Transverse colon (tissue), 4 donors: ENCODE data around the gene DTX3L. TPM values are rescaled to one million over a fixed set of nuclear protein-coding genes. Genes with fewer than 3 reads are reported as not detected.
A peak's percentile ranks its signal among the peaks of the same experiment; 100 is the strongest.

ENCODE experiments used
- DNase-seq: peaks from one replicate; pipeline ENCODE4 v3.0.0-alpha.2; 2019
- H3K27ac ChIP-seq, 4 donors: fragments of 200-600 bp; sonication (generic); 2 replicates each; pipeline ENCODE4 v1.5.1; 2016 to 2018; ENCODE audit warnings: inconsistent platforms in 4 of 4
- H3K27me3 ChIP-seq: fragments of 200-600 bp; sonication (generic); 2 replicates; pipeline ENCODE4 v1.5.1; 2017; ENCODE audit warnings: inconsistent platforms
- H3K36me3 ChIP-seq, 4 donors: fragments of 200-600 bp; sonication (generic); 2 replicates each; pipeline ENCODE4 v1.5.1; 2017 to 2019; ENCODE audit warnings: inconsistent platforms in 4 of 4
- H3K4me1 ChIP-seq, 4 donors: fragments of 200-600 bp; sonication (generic); 2 replicates each; pipeline ENCODE4 v1.5.1; 2017 to 2020; ENCODE audit warnings: inconsistent platforms in 4 of 4
- H3K4me3 ChIP-seq, 4 donors: fragments of 200-600 bp; sonication (generic); 1 replicate in 1 of 4; 2 replicates in 3 of 4; pipeline versions ENCODE4 v1.5.1 to v1.6.1; 2017 to 2019; ENCODE audit warnings: inconsistent platforms in 4 of 4
- H3K9me3 ChIP-seq, 2 donors: fragments of 200-600 bp; sonication (generic); 2 replicates each; pipeline ENCODE4 v1.5.1; 2017 to 2019; ENCODE audit warnings: inconsistent platforms in 2 of 2
- CTCF ChIP-seq, 5 experiments: fragments of 200-600 bp in 3 of 5; fragments of 450-650 bp in 2 of 5; sonication (generic) in 3 of 5; IDR thresholded peaks; 1 replicate in 2 of 5; 2 replicates in 3 of 5; pipeline ENCODE4 v1.5.1; 2016 to 2017; ENCODE audit warnings: antibody characterized with exemption in 5 of 5, inconsistent platforms in 3 of 5, mild to moderate bottlenecking in 2 of 5, moderate library complexity in 1 of 5
- EP300 ChIP-seq: sonication (generic); formaldehyde crosslinking; IDR thresholded peaks from one replicate; pipeline ENCODE4 v1.6.1; 2017; ENCODE audit warnings: antibody characterized with exemption, low read depth
- POLR2A ChIP-seq: fragments of 450-650 bp; IDR thresholded peaks from one replicate; pipeline ENCODE4 v1.6.1; 2016; ENCODE audit warnings: antibody characterized with exemption, mild to moderate bottlenecking, moderate library complexity
- POLR2AphosphoS5 ChIP-seq, 3 donors: sonication (generic); formaldehyde crosslinking; IDR thresholded peaks; one replicate each; pipeline ENCODE4 v1.6.1; 2016; ENCODE audit warnings: antibody characterized with exemption in 3 of 3
- WGBS, 2 donors: methylation state at CpG; one replicate each; pipeline ENCODE4 v1.1.5; 2018; ENCODE audit warnings: low coverage in 1 of 2; 5-methylcytosine and 5-hydroxymethylcytosine counted together
- in situ Hi-C, 4 donors: fragments of 200-750 bp; cut with MboI; loops; one replicate each; pipeline versions ENCODE4 v1.15.0 to v1.15.1; 2017; ENCODE audit warnings: low sequenced_read_pairs in 3 of 4, low pct_ligation_motif_present in 1 of 4, low pct_unique_long_range_greater_than_20kb in 1 of 4
- intact Hi-C: fragments of 100-400 bp; cut with DNase I; formaldehyde crosslinking; loops from one replicate; pipeline ENCODE4 v1.15.1; 2023; ENCODE audit warnings: low total_unique reads
- total RNA-seq, 4 donors: library from RNA; depleted of rRNA; stranded (reverse); fragments of >200 nt; gene quantifications; one replicate each; pipeline ENCODE4 v1.1.0, GENCODE V29; 2016

Gene DTX3L
- total RNA-seq, 4 donors from 2014 or later: 22.3 to 32.4 (median 26.7) TPM

- Histone ChIP-seq H3K4me1 (peaks cover 0 to 6% (median 2%) of the 10 kb centered on the region in 4 donors), H3K27me3 (no peaks in the 10 kb centered on the region), H3K4me3 (peak overlapping the region in 3 of 4 donors; percentile 33 to 54 (median 40)), H3K27ac (peak overlapping the region in 1 of 4 donors; percentile 54), H3K9me3 (peaks cover 14 to 15% of the 10 kb centered on the region in 2 donors), H3K36me3 (peaks cover 0 to 11% (median 3%) of the 10 kb centered on the region in 4 donors)
- in situ Hi-C loops: no loop called here
- 44 to 49% methylated on average over 5 of the region's 5 CpGs for WGBS, 2 donors
- intact Hi-C loops: no loop called here
- TF ChIP-seq POLR2AphosphoS5 (IDR thresholded peaks at IDR 0.05) (no peak), EP300 (no peak), POLR2A (no peak), CTCF (IDR thresholded peaks at IDR 0.05) (no peak)
- DNase-seq: no peak
Observed at GRCh38 chr3:122578069-122578740, 14.1 kb downstream of the DTX3L start.

GRCh38 chr3:122580470-122580869 lies 16.3 kb downstream of the DTX3L start:
- DNase-seq: no peak
- Histone ChIP-seq H3K27ac (no peak overlapping the region), H3K27me3 (no peaks in the 10 kb centered on the region), H3K36me3 (peaks cover 0 to 11% (median 3%) of the 10 kb centered on the region in 4 donors), H3K9me3 (peaks cover 14 to 15% of the 10 kb centered on the region in 2 donors), H3K4me1 (peaks cover 0 to 4% (median 2%) of the 10 kb centered on the region in 4 donors), H3K4me3 (no peak overlapping the region)
- in situ Hi-C loops: no loop called here
- 83 to 95% methylated on average over 3 of the region's 3 CpGs for WGBS, 2 donors
- TF ChIP-seq POLR2AphosphoS5 (IDR thresholded peaks at IDR 0.05) (no peak), EP300 (no peak), POLR2A (no peak), CTCF (IDR thresholded peaks at IDR 0.05) (no peak)
- intact Hi-C loops: no loop called here

GRCh38 chr3:122581622-122582021 lies 17.5 kb downstream of the DTX3L start:
- in situ Hi-C loops: no loop called here
- no peak overlapping the region for H3K27ac ChIP-seq
- H3K4me3 ChIP-seq: no peak overlapping the region
- peaks cover 14 to 15% of the 10 kb centered on the region in 2 donors for H3K9me3 ChIP-seq
- TF ChIP-seq EP300 (no peak), POLR2AphosphoS5 (IDR thresholded peaks at IDR 0.05) (no peak), CTCF (IDR thresholded peaks at IDR 0.05) (no peak), POLR2A (no peak)
- no peaks in the 10 kb centered on the region for H3K27me3 ChIP-seq
- peaks cover 0 to 4% (median 2%) of the 10 kb centered on the region in 4 donors for H3K4me1 ChIP-seq
- no peak for DNase-seq
- peaks cover 0 to 11% (median 3%) of the 10 kb centered on the region in 4 donors for H3K36me3 ChIP-seq
- WGBS, 2 donors: 92 to 100% methylated on average over 2 of the region's 2 CpGs
- intact Hi-C loops: no loop called here

- peaks cover 14 to 15% of the 10 kb centered on the region in 2 donors for H3K9me3 ChIP-seq
- in situ Hi-C loops: no loop called here
- H3K36me3 ChIP-seq: peaks cover 0 to 11% (median 3%) of the 10 kb centered on the region in 4 donors
- no peak overlapping the region for H3K27ac ChIP-seq
- no peak for DNase-seq
- no peak for TF ChIP-seq POLR2AphosphoS5 (IDR thresholded peaks at IDR 0.05)
- no peak for TF ChIP-seq EP300
- no peak for TF ChIP-seq CTCF (IDR thresholded peaks at IDR 0.05)
- TF ChIP-seq POLR2A: no peak
- peaks cover 0 to 2% (median under 1%) of the 10 kb centered on the region in 4 donors for H3K4me1 ChIP-seq
- no peak overlapping the region for H3K4me3 ChIP-seq
- intact Hi-C loops: no loop called here
- 91 to 100% methylated on average over 1 of the region's 1 CpG for WGBS, 2 donors
- no peaks in the 10 kb centered on the region for H3K27me3 ChIP-seq
Observed at GRCh38 chr3:122582390-122582789, 18.3 kb downstream of the DTX3L start.
